KG1 (cell line): ENCODE results near the gene PHLDB3.
A peak's percentile ranks its signal among the peaks of the same experiment; 100 is the strongest.

Source experiments
- DNase-seq: peaks from one replicate; lab custom pipeline; 2025; lab: John Stamatoyannopoulos, UW

PHLDB3 gene

GRCh38 chr19:43468354-43469159 lies 36.0 kb downstream of the PHLDB3 start:
- DNase-seq: no peak

- DNase-seq: no peak
These were observed 36.8 kb downstream of the PHLDB3 start for GRCh38 chr19:43467730-43468129.

GRCh38 chr19:43467276-43467675 lies 37.3 kb downstream of the PHLDB3 start:
- no peak for DNase-seq

- no peak for DNase-seq
These were observed 37.8 kb downstream of the PHLDB3 start for GRCh38 chr19:43466793-43467192.

- no peak for DNase-seq
These were observed 39.0 kb downstream of the PHLDB3 start, which contains the start of gene LYPD3 for GRCh38 chr19:43465468-43466120. Gene LYPD3, minus strand, starts transcription at chr19:43465608. Its CDS starts 37 bp downstream, at chr19:43465571.

GRCh38 chr19:43464134-43464775 lies 40.3 kb downstream of the PHLDB3 start:
- DNase-seq: no peak

GRCh38 chr19:43463381-43464133 lies 41.0 kb downstream of the PHLDB3 start:
- DNase-seq: peak; percentile 56

GRCh38 chr19:43462785-43463380 lies 41.7 kb downstream of the PHLDB3 start:
- DNase-seq: no peak

- DNase-seq: no peak
These were observed 42.2 kb downstream of the PHLDB3 start for GRCh38 chr19:43462383-43462782.

GRCh38 chr19:43461303-43461702 lies 43.2 kb downstream of the PHLDB3 start:
- DNase-seq: no peak

GRCh38 chr19:43460362-43461016 lies 44.1 kb downstream of the PHLDB3 start:
- DNase-seq: no peak

- no peak for DNase-seq
These were observed 46.7 kb downstream of the PHLDB3 start for GRCh38 chr19:43457809-43458208.

- no peak for DNase-seq
These were observed 49.0 kb downstream of the PHLDB3 start for GRCh38 chr19:43455321-43456113.

- DNase-seq: no peak
These were observed 50.5 kb downstream of the PHLDB3 start for GRCh38 chr19:43454031-43454430.

GRCh38 chr19:43452582-43452981 lies 52.0 kb downstream of the PHLDB3 start:
- no peak for DNase-seq

- no peak for DNase-seq
These were observed 54.0 kb downstream of the PHLDB3 start for GRCh38 chr19:43450545-43450997.

- DNase-seq: no peak
These were observed 56.9 kb downstream of the PHLDB3 start for GRCh38 chr19:43447655-43448054.

GRCh38 chr19:43446746-43447489 lies 57.6 kb downstream of the PHLDB3 start:
- peak; percentile 76 for DNase-seq

GRCh38 chr19:43445426-43445825 lies 59.1 kb downstream of the PHLDB3 start:
- no peak for DNase-seq
